Adrenal gland (tissue), 5 donors: Measurements from ENCODE around the gene ALOX12B.
A peak's percentile ranks its signal among the peaks of the same experiment; 100 is the strongest.

Experiments used
- POLR2A ChIP-seq, 2 donors: fragments of 450-650 bp; IDR thresholded peaks; one replicate each; pipeline ENCODE4 v1.6.1; 2017; ENCODE audit warnings: antibody characterized with exemption in 2 of 2, mild to moderate bottlenecking in 2 of 2, moderate library complexity in 1 of 2
- TF ChIP-seq, protein P1 (sequence below), 6 experiments: fragments of 450-650 bp in 4 of 6; fragments of 200-600 bp in 2 of 6; sonication (generic) in 1 of 6; IDR thresholded peaks; 1 replicate in 5 of 6; 2 replicates in 1 of 6; pipeline versions ENCODE4 v1.5.1 to v1.8.0; 2016 to 2021; ENCODE audit warnings: antibody characterized with exemption in 6 of 6, mild to moderate bottlenecking in 2 of 6, moderate library complexity in 1 of 6
- donor health status: DM: no; HTN: no; CAD: no.

DNA sequence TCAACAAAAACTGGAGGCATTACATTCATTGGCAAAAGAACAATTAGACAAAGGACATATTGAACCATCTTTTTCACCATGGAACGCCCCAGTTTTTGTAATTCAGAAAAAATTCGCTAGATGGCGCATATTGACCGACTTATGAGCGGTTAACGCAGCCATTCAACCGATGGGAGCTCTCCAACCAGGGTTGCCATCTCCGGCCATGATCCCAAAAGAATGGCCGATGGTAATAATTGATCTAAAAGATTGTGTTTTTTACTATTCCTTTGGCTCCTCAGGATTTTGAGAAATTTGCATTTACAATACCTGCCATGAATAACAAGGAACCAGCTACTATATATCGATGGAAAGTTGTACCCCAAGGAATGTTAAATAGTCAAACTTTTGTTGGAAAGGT lies 27.2 kb downstream of the ALOX12B start:
- TF ChIP-seq, protein P1, sequence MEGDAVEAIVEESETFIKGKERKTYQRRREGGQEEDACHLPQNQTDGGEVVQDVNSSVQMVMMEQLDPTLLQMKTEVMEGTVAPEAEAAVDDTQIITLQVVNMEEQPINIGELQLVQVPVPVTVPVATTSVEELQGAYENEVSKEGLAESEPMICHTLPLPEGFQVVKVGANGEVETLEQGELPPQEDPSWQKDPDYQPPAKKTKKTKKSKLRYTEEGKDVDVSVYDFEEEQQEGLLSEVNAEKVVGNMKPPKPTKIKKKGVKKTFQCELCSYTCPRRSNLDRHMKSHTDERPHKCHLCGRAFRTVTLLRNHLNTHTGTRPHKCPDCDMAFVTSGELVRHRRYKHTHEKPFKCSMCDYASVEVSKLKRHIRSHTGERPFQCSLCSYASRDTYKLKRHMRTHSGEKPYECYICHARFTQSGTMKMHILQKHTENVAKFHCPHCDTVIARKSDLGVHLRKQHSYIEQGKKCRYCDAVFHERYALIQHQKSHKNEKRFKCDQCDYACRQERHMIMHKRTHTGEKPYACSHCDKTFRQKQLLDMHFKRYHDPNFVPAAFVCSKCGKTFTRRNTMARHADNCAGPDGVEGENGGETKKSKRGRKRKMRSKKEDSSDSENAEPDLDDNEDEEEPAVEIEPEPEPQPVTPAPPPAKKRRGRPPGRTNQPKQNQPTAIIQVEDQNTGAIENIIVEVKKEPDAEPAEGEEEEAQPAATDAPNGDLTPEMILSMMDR (IDR thresholded peaks at IDR 0.05), result peak; percentile 74 to 84 (median 79)
- no peak for TF ChIP-seq POLR2A (IDR thresholded peaks at IDR 0.05)
